Neural cell (in vitro differentiated cells): ENCODE results near the gene NMB. TPM values are rescaled to one million over a fixed set of nuclear protein-coding genes. Genes with fewer than 3 reads are reported as not detected.
"Not testable (repeated sequence)": the region's sequence is repeated elsewhere in the genome, so short reads cannot be mapped to it uniquely, and the experiment has no call there.

Experiments used
- H2AFZ ChIP-seq: fragments of 200-600, 300-800 bp; sonication (generic), shearing (Covaris generic); 2 replicates; pipeline ENCODE4 v1.6.0; 2014; ENCODE audit warnings: low read depth, mild to moderate bottlenecking, antibody characterized with exemption, low read length, moderate library complexity
- H3F3A ChIP-seq: fragments of 200-600 bp; shearing (Covaris generic); 2 replicates; pipeline ENCODE4 v1.6.1; 2016; ENCODE audit warnings: mild to moderate bottlenecking, moderate library complexity, mixed read lengths, antibody characterized with exemption, low read length; ENCODE audit not compliant: insufficient read depth, poor library complexity, severe bottlenecking
- H3K27ac ChIP-seq: fragments of 200-600, 300-800 bp; sonication (generic), shearing (Covaris generic); 2 replicates; pipeline ENCODE4 v1.5.1; 2014; ENCODE audit warnings: mild to moderate bottlenecking, low read length, moderate library complexity
- H3K27me3 ChIP-seq: fragments of 300-800, 200-600 bp; sonication (generic), shearing (Covaris generic); 2 replicates; pipeline ENCODE4 v1.6.0; 2014; ENCODE audit warnings: mild to moderate bottlenecking, low read depth, low read length, moderate library complexity; ENCODE audit not compliant: insufficient read depth
- H3K36me3 ChIP-seq: fragments of 300-800, 200-600 bp; sonication (generic), shearing (Covaris generic); 2 replicates; pipeline ENCODE4 v1.5.1; 2014; ENCODE audit warnings: mild to moderate bottlenecking, antibody characterized with exemption, low read length, moderate library complexity; ENCODE audit not compliant: insufficient read depth
- H3K4me2 ChIP-seq: fragments of 300-800, 200-600 bp; sonication (generic), shearing (Covaris generic); 2 replicates; pipeline ENCODE4 v1.6.0; 2014; ENCODE audit warnings: mild to moderate bottlenecking, low read length
- H3K4me3 ChIP-seq: fragments of 300-800, 200-600 bp; sonication (generic), shearing (Covaris generic); 2 replicates; pipeline ENCODE4 v1.5.1; 2014; ENCODE audit warnings: mild to moderate bottlenecking, low read length, moderate library complexity
- H3K79me2 ChIP-seq: fragments of 200-600 bp; shearing (Covaris generic); replicated peaks from 2 replicates; pipeline ENCODE4 v1.6.0; 2014; ENCODE audit warnings: mild to moderate bottlenecking, low read length, moderate library complexity; ENCODE audit not compliant: insufficient read depth
- H3K9ac ChIP-seq: fragments of 300-800, 200-600 bp; sonication (generic), shearing (Covaris generic); 2 replicates; pipeline ENCODE4 v1.6.1; 2016; ENCODE audit warnings: mild to moderate bottlenecking, low read length, mixed read lengths
- H3K9me2 ChIP-seq: fragments of 200-600 bp; shearing (Covaris generic); 2 replicates; pipeline ENCODE4 v1.6.1; 2016; ENCODE audit warnings: mild to moderate bottlenecking, low read length, mixed read lengths; ENCODE audit not compliant: insufficient read depth
- H3K9me3 ChIP-seq: fragments of 200-600, 300-800 bp; sonication (generic), shearing (Covaris generic); 2 replicates; pipeline ENCODE4 v1.6.1; 2016; ENCODE audit warnings: mild to moderate bottlenecking, mixed run types, low read length, moderate library complexity, mixed read lengths
- H4K20me1 ChIP-seq: fragments of 200-600 bp; shearing (Covaris generic); 2 replicates; pipeline ENCODE4 v1.6.1; 2016; ENCODE audit warnings: mild to moderate bottlenecking, mixed run types; ENCODE audit not compliant: insufficient read depth
- CTCF ChIP-seq: fragments of 450-650 bp; IDR thresholded peaks from 2 replicates; pipeline ENCODE4 v1.5.1; 2014; ENCODE audit warnings: antibody characterized with exemption, mild to moderate bottlenecking, moderate library complexity; ENCODE audit not compliant: poor library complexity, severe bottlenecking
- EP300 ChIP-seq: fragments of 450-650 bp; conservative IDR thresholded peaks from 2 replicates; pipeline ENCODE4 v1.6.1; 2014; ENCODE audit warnings: antibody characterized with exemption, mild to moderate bottlenecking, moderate library complexity; ENCODE audit not compliant: poor library complexity, severe bottlenecking
- EZH2 ChIP-seq: fragments of 200-600, 300-800 bp; shearing (Covaris generic), sonication (generic); IDR thresholded peaks from 2 replicates; pipeline ENCODE4 v1.6.1; 2014; ENCODE audit warnings: antibody characterized with exemption, low read length, borderline replicate concordance, mild to moderate bottlenecking; ENCODE audit not compliant: insufficient read depth, poor library complexity, severe bottlenecking
- MXI1 ChIP-seq: fragments of 450-650 bp; conservative IDR thresholded peaks from 2 replicates; pipeline ENCODE4 v1.6.1; 2014; ENCODE audit warnings: antibody characterized with exemption, mild to moderate bottlenecking; ENCODE audit not compliant: poor library complexity, severe bottlenecking
- POLR2AphosphoS5 ChIP-seq: IDR thresholded peaks from 2 replicates; pipeline ENCODE4 v1.6.1; 2012
- RAD21 ChIP-seq: fragments of 450-650 bp; conservative IDR thresholded peaks from 2 replicates; pipeline ENCODE4 v1.6.1; 2014; ENCODE audit warnings: antibody characterized with exemption, mild to moderate bottlenecking, moderate library complexity
- SMC3 ChIP-seq: fragments of 450-650 bp; conservative IDR thresholded peaks from 2 replicates; pipeline ENCODE4 v1.6.1; 2014; ENCODE audit warnings: antibody characterized with exemption, mild to moderate bottlenecking, moderate library complexity; ENCODE audit not compliant: poor library complexity
- TAF1 ChIP-seq: IDR thresholded peaks from 2 replicates; pipeline ENCODE4 v1.6.1; 2012; ENCODE audit warnings: low read depth
- polyA plus RNA-seq: library from polyadenylated mRNA; depleted of rRNA; stranded (reverse); fragments of >200 nt; gene quantifications from 2 replicates; pipeline ENCODE4 v1.2.3, GENCODE V29; 2014
- TF ChIP-seq, protein P1 (sequence below): IDR thresholded peaks from 2 replicates; pipeline ENCODE4 v1.6.1; 2012; ENCODE audit warnings: borderline replicate concordance

NMB gene
- polyA plus RNA-seq, 1 donor from 2014 or later = 3.0 TPM

GRCh38 chr15:84690342-84690741, 32.3 kb upstream of the NMB start:
- no peaks in the 10 kb centered on the region for H3K27me3 ChIP-seq
- no peaks in the 10 kb centered on the region for H3K36me3 ChIP-seq
- no peak for TF ChIP-seq EP300
- TF ChIP-seq POLR2AphosphoS5 = no peak
- H3K27ac ChIP-seq = no peak overlapping the region
- H3K4me3 ChIP-seq = no peak overlapping the region
- H4K20me1 ChIP-seq = no peaks in the 10 kb centered on the region
- H2AFZ ChIP-seq = no peak overlapping the region
- H3K4me2 ChIP-seq = no peak overlapping the region
- no peaks in the 10 kb centered on the region for H3K9me2 ChIP-seq
- H3K9ac ChIP-seq = no peak overlapping the region
- peaks cover 23% of the 10 kb centered on the region for H3K79me2 ChIP-seq
- H3F3A ChIP-seq = no peaks in the 10 kb centered on the region
- H3K9me3 ChIP-seq = no peaks in the 10 kb centered on the region

DNA sequence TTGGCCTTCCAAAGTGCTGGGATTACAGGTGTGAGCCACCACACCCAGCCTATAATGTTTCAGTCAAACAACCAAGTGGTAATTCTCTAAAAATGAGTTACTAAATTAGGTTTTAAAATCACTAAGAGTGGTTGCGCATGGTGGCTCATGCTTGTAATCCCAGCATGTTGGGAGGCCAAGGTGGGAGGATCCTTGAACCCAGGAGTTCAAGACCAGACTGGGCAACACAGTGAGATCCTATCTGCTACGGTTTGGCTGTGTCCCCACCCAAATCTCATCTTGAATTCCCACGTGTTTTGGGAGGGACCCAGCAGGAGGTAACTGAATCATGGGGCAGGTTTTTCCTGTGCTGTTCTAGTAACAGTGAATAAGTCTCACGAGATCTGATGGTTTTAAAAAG, 31.9 kb upstream of the NMB start:
- Histone ChIP-seq H3K27ac (no peak overlapping the region), H4K20me1 (no peaks in the 10 kb centered on the region), H3K36me3 (no peaks in the 10 kb centered on the region), H2AFZ (no peak overlapping the region), H3K9ac (no peak overlapping the region), H3K9me3 (no peaks in the 10 kb centered on the region), H3K4me3 (no peak overlapping the region), H3F3A (no peaks in the 10 kb centered on the region), H3K9me2 (no peaks in the 10 kb centered on the region), H3K79me2 (peaks cover 23% of the 10 kb centered on the region), H3K4me2 (no peak overlapping the region), H3K27me3 (no peaks in the 10 kb centered on the region)
- TF ChIP-seq CTCF = no peak
- TF ChIP-seq RAD21 = no peak
- no peak for TF ChIP-seq POLR2AphosphoS5
- no peak for TF ChIP-seq SMC3
- TF ChIP-seq MXI1 = no peak
- no peak for TF ChIP-seq TAF1
- TF ChIP-seq EZH2 = no peak
- TF ChIP-seq, protein P1, sequence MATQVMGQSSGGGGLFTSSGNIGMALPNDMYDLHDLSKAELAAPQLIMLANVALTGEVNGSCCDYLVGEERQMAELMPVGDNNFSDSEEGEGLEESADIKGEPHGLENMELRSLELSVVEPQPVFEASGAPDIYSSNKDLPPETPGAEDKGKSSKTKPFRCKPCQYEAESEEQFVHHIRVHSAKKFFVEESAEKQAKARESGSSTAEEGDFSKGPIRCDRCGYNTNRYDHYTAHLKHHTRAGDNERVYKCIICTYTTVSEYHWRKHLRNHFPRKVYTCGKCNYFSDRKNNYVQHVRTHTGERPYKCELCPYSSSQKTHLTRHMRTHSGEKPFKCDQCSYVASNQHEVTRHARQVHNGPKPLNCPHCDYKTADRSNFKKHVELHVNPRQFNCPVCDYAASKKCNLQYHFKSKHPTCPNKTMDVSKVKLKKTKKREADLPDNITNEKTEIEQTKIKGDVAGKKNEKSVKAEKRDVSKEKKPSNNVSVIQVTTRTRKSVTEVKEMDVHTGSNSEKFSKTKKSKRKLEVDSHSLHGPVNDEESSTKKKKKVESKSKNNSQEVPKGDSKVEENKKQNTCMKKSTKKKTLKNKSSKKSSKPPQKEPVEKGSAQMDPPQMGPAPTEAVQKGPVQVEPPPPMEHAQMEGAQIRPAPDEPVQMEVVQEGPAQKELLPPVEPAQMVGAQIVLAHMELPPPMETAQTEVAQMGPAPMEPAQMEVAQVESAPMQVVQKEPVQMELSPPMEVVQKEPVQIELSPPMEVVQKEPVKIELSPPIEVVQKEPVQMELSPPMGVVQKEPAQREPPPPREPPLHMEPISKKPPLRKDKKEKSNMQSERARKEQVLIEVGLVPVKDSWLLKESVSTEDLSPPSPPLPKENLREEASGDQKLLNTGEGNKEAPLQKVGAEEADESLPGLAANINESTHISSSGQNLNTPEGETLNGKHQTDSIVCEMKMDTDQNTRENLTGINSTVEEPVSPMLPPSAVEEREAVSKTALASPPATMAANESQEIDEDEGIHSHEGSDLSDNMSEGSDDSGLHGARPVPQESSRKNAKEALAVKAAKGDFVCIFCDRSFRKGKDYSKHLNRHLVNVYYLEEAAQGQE = no peak
- no peak for TF ChIP-seq EP300

DNA sequence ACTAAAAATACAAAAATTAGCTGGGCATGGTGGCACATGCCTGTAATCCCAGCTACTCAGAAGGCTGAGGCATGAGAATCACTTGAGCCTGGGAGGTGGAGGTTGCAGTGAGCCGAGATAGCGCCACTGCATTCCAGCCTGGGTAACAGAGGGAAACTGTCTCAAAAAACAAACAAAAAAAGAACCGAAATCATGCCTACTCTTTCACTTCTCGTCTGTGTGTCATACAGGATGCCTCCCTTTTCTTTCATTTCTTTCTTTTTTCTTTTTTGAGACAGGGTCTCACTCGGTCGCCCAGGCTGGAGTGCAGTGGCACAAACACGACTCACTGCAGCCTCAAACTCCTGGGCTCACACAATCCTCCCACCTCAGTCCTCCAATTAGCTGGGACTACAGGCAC, 28.4 kb upstream of the NMB start:
- not testable (repeated sequence) for H3K27ac ChIP-seq, H3K9me2 ChIP-seq, H3K9me3 ChIP-seq, H3K4me2 ChIP-seq, H3F3A ChIP-seq, H2AFZ ChIP-seq, H3K9ac ChIP-seq, H3K27me3 ChIP-seq, H3K36me3 ChIP-seq, H4K20me1 ChIP-seq, H3K79me2 ChIP-seq, H3K4me3 ChIP-seq
